EH (cell line): Measurements from ENCODE around the gene IL36A.

ENCODE experiments used
- DNase-seq: peaks from one replicate; pipeline ENCODE4 v3.0.0-alpha.2; 2015; ENCODE audit warnings: low read depth

The IL36A gene

DNA sequence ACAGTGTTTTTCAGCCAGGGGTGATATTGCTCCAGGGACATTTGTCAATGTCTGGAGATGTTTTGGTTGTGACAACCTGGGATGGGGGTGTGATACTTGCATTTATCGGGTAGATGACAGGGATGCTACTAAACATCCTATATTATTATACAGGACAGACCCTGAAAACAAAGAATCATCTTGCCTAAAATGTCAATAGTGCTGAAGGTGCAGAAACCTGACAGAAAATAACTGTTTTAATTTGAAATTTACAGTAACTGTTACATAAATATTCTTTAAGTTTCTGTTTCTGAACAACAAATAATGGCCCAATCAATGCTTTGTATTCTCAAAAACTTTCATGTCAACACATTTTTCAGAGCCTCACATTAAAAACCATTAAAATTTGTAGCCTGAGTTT, 2.0 kb downstream of the IL36A start:
- DNase-seq = no peak

DNA sequence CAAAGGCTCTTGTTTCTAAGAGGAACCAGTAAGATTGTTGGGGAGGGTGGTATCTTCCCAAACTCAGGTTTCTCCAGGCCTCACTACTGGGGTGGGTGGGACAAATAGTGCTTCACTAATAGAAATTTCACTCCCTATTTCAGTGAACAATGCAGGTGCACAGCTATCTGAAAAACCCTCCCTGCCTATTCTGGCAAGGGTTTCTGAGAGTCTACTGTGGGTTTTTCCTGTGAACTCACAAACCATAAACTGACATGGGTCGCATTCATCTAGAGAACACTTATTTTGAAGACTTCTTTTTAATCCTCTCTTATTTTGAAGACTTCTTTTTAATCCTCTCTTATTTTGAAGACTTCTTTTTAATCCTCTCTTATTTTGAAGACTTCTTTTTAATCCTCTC, 4.4 kb downstream of the IL36A start:
- no peak for DNase-seq

DNA sequence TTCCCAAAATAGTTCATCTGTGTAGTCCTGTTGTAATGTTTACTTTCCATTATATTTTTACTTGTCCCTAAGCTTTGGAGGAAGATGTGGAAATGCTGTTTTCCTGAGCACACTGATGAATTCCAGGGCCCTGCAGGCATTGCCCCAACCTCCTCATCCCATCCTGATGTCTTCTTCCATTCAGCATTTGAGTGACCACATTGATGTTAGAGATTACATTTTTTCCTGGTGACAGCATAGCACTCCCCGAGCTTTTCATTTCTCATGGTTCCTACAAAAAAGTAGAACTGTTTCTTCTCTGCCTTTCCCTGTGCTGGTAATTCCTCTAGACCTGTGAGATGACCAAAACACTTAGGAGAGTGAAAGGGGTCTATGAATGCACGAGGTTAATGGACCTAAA, 4.8 kb downstream of the IL36A start:
- peak; percentile 89 for DNase-seq

DNA sequence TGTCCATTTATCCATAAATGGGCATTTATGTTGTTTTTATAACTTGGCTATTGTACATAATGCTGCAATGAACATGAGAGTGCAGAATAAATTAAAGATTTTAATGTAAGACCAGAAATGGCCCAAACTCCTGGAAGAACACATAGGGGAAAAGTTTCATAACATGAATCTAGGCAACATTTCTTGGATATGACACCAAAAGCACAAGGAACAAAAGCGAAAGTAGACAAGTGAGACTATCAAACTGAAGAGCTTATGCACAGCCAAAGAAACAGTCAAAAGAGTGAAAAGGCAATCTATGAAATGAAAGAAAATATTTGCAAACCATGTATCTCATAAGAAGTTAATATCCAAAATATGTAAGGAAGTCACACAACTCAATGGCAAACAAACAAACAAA, 5.8 kb downstream of the IL36A start:
- DNase-seq = no peak

DNA sequence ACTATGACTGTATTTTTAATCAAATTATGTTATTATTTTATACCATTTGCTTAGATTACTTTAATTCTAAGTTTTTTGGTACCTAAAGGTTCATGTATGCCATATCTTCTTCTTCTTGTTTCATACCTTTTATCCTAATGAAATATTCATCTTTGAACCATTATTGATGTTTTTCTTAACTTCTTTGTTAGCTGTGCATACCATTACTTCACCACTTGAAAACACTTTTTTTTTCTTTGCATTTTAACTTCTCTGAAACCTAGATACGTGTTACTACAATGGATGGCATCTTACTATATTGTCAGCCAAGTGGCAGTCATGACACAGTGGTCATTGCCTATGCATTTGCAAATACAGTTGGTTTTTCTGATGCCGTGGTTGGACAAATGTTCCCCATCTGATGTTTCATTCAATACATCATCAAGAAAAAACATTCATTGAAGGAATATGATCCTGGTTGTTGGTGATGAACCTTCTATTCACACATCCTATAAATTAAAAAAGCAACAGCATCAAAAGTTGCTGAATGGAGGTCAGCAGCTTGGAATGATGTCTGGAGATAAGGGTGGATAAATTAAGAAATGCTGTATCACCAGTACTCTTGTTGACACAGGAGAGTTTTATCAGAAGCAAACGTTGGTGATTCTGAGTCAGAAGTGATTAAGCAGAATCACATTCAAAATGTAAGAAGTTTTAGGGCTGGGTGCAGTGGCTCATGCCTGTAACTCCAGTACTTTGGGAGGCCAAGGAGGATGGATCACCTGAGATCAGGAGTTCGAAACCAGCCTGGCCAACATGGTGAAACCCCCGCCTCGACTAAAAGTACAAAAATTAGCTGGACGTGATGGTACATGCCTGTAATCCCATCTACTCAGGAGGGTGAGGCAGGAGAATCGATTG, 7.4 kb downstream of the IL36A start:
- DNase-seq = peak; percentile 67

DNA sequence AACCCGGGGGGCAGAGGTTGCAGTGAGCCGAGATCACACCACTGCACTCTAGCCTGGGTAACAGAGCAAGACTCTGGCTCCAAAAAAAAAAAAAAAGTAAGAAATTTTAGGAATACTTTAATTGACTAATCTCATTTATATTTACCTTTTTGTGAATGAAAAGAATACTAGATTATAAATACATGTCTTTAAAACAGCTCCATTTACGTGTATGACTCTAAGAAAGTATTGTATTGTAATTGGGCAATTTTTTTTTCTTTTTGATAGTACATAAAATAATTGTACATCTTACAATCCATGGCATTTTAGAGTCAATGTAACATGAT, 8.0 kb downstream of the IL36A start:
- no peak for DNase-seq

DNA sequence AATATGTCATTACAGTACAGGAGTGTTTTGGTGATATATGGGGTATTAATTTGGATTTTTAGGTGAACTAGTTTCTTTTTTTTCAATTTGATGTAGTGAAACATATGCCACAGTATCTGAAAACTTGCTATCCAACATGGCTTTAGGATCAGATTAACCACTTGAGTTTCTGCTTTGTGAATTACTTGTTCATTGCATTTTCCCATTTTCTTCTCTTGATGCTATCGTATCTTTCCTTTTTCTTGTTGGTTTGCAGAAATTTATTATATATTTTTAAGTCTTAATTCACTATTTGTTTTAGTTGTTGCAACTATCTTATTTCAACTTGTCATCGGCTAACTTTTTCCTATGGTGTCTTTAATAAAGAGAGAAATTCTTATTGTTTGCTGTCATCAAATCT, 8.8 kb downstream of the IL36A start:
- no peak for DNase-seq

DNA sequence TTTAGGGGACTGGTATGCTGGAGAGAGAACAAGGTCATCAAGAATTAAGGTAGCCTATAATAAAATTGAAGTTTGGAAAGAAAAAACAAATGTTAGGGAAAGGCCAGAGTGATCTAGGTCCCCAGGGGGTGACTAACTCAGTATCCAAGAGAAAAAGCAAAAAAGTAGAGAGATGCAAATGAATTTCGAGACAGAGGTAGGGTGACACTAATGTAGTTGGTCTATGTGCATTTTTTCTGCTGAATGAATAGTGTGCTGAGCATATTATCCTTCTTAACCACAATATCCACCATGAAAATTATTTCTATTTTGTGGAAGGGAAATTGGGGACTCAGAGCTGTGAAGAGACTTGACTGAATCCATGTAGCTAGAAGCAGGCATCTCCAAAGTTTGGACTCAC, 9.8 kb downstream of the IL36A start:
- no peak for DNase-seq

DNA sequence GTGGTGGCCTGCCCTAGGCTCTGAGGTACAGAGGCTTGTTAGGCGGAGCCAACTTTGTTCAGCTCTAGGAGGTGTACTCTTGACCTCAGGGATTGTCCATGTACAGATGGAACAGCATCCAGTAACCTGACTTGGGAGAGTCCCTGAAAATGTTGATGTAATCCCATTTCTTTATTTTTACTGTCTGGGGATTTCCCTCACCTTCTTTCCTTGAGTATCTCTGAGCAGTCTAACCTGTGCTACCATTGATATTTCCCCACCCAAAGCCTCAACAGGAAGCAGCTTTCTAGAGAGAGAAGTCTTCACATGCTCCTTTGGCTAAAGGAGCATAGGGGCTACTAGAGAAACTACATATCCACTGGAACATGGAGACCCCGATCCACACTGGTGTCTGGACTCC, 10.4 kb downstream of the IL36A start:
- DNase-seq = no peak

DNA sequence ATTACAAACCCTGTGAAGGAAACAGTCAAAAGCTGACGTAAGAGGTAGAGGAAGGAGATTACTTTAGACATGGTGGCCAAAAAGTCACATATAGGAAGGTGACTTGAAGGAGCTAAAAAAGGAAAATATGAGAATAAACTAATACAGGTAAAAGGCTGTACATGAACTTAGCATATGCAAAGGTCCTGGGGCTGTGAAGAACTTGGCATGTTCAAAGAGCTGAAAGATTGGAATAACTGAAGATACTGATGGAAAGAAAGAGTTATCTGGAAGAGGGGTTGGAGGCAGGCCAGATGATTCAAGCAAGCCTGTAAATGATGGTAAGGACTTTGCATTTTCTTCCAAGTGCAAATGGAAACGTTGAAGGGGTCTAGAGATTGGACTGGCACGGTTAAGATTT, 13.2 kb downstream of the IL36A start:
- no peak for DNase-seq

DNA sequence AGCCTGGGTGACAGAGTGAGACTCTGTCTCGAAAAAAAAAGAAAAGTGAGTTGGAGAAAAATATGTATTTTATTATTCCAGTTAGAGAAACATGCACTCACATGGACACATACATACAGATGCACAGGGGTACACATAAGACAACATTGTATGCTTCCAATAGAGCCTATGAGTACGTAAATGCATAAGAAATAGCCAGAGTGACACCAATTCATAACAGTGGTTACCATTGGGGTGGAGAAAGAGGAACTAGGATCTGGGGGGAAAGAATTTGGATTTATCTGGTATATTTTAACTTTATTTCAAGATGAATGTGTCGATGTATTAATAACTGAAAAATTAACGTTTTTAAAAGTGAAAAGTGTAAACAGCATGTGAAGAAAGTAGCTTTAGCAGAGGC, 16.1 kb downstream of the IL36A start:
- DNase-seq = no peak

DNA sequence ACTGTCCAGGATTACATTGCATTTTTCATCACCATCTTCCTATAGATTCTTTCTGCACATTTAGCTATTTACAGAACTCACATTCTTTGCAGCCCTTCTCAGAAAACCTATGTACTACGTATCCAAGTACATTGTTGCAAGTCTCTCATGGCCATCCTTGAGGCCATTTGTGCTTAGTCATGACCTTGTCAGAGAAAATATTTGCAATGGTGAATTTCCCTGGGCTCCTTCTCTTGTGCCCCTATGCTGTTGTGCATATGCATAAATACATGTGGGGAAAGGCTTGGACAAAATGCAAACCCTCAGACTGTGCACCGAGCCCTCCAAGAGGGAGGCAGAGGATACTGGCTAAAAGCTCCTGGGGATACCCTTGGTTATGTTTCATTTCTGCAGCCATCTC, 19.5 kb downstream of the IL36A start:
- no peak for DNase-seq

DNA sequence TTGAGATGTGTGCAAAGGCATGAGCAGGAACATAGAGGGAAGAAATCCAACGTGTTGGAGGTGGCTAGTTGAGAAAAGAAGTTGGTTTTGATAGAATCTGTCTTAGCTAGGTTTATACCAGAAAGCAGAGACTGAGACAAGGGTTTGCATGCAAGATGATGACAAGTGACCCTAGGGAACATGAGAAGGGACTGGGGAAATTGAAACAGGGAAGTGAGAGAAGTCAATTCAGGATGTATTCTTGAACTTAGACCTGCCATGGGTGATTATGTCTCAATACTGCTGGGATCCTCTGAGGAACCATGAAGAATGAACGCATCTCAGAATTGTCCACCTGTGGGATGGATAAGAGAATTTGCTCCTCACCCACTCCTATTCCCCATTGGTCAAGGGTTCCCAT, 20.5 kb downstream of the IL36A start:
- no peak for DNase-seq

DNA sequence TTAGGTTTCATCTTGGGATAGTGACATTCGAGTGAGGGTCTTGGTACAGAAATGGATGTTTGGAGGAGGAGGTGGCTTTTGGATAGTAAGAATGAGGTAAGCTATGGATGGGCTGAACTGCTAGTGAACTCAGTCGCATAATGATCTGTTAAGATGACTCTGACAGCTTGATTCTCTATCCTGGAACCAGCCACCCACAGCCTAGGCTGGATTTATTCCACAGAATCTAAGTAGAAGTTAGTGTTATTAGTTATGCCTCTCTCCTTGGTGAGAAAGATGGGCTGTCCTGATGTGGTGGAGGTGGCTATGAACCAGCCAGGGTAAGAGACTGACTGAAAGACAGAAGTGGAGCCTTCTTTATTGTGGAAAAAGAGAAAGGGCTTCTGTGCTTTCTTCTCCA, 22.4 kb downstream of the IL36A start:
- DNase-seq = no peak

DNA sequence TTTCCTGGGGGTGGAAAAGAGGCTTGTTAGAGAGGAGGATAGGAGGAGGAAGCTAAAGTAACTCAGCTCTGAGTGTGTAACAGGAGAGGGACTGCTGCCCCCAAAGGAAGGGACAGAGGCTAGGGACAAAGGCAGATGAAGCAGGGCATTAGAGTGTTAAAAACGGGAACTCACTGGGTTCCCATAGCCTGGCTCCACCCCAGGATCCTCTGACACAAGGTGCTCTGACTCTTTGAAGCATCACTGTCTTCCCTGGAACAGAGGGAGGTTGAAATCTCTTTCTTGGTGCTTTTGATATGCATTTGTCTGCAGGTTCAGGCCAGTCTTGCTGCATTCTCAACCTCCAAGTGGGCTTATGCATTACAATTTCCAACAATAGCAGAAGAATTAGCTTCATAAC, 22.9 kb downstream of the IL36A start:
- DNase-seq = no peak

DNA sequence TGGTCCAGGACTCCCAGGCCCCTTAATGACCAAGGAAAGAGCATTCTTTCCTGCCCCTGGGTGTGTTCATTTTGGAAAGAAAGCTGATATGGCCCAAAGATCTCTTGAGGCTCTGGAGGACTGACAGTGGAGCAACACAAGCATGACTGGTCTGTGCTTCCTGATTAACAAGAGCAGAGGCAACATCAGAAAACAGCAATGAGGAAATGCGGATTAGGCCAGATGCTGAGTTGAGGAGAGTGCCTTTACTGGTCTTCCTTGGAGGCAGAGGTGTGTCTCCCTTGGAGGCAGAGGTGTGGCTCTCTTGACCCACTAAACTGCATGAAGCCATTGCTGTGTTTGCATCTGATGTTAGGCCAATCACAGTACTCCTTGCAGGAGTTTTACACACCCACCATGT, 27.5 kb downstream of the IL36A start:
- no peak for DNase-seq

DNA sequence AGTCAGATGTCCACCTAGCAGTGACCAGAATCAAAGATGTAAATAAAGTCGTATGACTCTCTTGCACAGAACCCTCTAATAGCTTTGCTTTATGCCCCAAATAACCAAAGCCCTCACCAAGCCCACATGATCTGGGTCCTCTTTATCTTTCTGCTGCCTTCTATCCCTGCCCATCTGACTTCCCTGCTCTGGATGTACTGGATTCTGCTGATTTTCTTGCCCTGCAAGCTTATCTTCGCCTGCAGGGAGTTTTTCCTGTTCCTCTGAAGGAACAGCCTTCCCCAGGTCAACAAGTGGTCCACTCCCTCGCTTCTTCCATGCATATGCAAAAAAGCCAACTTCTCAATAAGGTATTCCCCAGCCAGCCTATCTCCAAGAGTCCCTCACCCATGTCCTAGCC, 28.8 kb downstream of the IL36A start:
- no peak for DNase-seq

DNA sequence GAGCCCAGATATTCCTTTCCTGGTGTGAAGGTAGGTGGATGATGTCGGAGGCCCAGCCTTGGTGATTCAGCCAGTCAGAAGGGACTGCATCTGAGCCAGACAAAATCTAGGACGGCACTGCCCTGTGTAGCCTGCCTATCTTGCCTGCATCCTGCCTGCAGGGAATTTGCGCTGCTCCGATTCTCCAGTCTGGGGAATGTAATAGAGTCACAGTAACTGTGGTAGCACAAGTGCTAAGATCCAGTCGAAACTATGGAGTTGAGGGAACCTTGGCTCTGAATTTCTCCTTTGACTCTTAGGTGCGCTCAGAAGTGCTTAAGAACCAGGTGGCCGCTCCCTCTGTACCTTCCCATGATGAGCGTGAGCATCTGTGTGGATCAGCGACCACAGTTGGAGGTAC, 31.5 kb downstream of the IL36A start:
- DNase-seq = no peak

DNA sequence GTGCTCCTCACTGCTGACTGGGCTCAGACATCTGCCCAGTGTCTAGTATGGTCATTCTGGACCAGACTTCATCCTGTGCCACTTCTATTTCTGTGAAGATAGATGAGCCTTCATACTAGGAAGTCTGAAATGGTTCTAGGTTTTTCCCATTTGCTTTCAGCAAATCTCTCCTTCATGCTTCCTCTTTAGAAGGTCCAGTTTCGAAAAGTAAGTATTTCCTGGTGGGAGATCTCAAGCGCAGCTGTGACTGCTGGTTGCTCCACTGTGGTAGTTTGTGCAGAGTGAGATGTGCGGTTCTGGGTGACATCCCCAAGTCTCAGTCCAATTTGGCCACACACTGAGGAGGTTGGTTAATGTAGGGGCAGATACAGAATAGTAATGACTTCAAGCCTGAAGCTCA, 33.0 kb downstream of the IL36A start:
- no peak for DNase-seq

DNA sequence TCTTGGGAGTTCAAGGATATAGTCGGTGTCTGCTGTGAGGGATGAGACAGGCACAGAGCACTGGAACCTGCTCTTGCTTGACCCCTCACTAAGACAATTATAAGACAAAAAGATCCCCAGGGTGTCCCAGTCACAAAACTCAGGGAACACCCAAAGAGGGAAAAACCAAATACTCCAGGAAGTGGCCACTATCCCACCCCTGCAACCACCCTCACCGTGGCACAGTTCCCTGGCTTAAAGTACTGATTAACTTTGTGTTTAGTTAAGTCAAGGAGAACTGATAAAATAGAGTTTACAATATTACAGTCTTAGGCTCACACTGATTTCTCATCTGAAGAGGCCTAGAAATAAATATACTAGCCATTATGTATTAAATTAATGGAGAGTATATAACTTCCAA, 33.9 kb downstream of the IL36A start:
- DNase-seq = no peak

DNA sequence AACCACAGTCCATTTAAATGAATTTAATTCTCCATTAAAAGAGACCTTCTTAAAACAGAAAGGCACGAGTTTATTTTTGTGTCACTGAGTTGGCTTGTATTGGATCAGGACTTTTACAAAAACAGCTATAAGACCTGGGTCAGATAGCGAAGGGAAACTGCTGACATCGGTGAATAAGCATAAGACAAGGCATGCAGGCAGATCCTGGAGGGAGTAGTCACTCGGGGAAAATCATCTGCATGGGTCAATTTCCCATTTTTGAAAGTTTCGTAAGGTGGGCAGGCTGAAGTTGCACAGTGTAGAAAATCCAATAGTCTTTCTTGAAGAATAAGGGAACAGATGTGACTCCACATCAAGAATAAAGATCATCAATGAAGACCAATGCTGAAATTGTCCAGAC, 34.5 kb downstream of the IL36A start:
- no peak for DNase-seq

DNA sequence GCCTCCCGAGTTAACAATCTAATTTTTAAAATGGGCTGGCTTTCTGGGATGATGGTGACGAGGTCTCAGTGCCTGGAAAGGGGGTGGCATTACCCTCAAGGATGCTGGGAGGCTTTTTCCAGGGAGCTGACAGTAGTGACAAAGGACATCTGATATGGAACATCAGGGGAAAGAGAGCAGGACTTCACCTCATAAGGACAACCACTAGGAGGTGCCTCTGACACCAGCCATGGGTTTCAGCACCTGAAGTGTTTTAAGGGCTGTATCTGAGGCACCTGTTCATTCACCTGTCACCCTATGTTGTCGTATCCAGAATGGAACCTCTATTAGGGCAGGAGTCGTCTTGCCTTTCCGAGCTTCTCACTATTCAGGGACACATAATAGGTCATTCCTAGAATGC, 36.6 kb downstream of the IL36A start:
- no peak for DNase-seq

DNA sequence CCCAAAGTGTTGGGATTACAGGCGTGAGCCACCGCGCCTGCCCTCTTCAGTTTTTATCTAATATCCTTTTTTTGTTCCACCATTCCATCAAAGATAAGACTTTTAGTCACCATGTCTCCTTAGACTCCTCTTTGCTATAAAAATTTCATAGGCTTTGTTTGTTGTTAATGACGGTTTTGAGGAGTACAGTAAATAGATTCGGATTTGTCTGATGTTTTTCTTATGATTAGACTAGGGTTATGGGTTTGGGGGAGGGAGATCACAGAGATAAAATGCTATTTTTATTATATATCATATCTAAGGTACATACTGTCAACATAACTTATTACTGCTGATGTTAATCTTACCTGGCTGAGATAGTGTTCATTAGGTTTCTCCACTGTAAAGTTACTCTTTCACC, 41.2 kb downstream of the IL36A start:
- DNase-seq = no peak
